Lower lobe of right lung (tissue), 2 donors: Measurements from ENCODE around the gene FAXC. TPM values are rescaled to one million over a fixed set of nuclear protein-coding genes. Genes with fewer than 3 reads are reported as not detected.

Experiments used
- ATAC-seq, 2 donors: fragments of 200-7000 bp; cut with Tn5 transposase; one replicate each; pipeline ENCODE4 v1.9.1; 2020 to 2022; ENCODE audit warnings: mild to moderate bottlenecking in 2 of 2, moderate library complexity in 2 of 2
- DNase-seq: peaks from one replicate; pipeline ENCODE4 v3.0.0-alpha.2; 2020
- H3K27ac ChIP-seq: fragments of 200-600 bp; one replicate; pipeline ENCODE4 v1.8.0; 2022
- H3K27me3 ChIP-seq: fragments of 200-600 bp; one replicate; pipeline ENCODE4 v1.8.0; 2022; ENCODE audit warnings: low read depth
- H3K36me3 ChIP-seq: fragments of 200-600 bp; one replicate; pipeline ENCODE4 v1.8.0; 2022; ENCODE audit warnings: mild to moderate bottlenecking
- H3K4me1 ChIP-seq: fragments of 200-600 bp; one replicate; pipeline ENCODE4 v1.8.0; 2022
- H3K4me3 ChIP-seq: fragments of 200-600 bp; one replicate; pipeline ENCODE4 v1.8.0; 2022; ENCODE audit warnings: mild to moderate bottlenecking
- H3K9me3 ChIP-seq: fragments of 200-600 bp; one replicate; pipeline ENCODE4 v1.8.0; 2022
- intact Hi-C: fragments of 100-400 bp; cut with DNase I; formaldehyde crosslinking; loops from one replicate; pipeline ENCODE4 v1.11.0; 2022
- total RNA-seq: library from RNA; stranded (reverse); fragmentation: NEBNext Ultra II Directional; extraction: Animal tissue kit (Norgen Biotek cat#: 25700); gene quantifications from one replicate; pipeline ENCODE4 v1.2.1, GENCODE V29; 2021
- TF ChIP-seq, protein P1 (sequence below): fragments of 200-600 bp; IDR thresholded peaks from one replicate; pipeline ENCODE4 v1.8.0; 2022; ENCODE audit warnings: antibody characterized with exemption, mild to moderate bottlenecking
- donor health status: DM: no; HTN: yes; CAD: no; lungs with severe emphysema.

Gene FAXC
- total RNA-seq, 1 donor from 2014 or later = 4.3 TPM

DNA sequence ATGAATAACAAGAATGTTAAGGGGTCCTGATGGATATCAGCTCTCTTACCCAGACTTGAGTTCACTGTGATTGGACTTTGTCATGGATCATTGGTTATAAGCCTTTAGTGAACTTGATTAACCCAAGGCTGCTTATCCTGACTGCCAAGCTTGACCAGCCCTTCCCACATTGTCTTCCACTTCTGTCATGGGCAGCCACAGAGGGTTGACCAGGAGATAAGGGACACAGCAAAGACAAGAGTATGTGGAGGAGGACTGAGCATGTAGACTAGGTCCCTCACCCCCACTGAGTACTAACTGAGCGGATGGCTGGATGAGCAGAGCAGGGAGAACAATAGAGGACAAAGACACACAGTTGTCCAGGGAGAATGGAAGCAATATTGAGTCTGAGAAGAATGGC lies 52.5 kb downstream of the FAXC start:
- intact Hi-C loops = no loop called here
- no peaks in the 10 kb centered on the region for H3K27me3 ChIP-seq
- no peaks in the 10 kb centered on the region for H3K36me3 ChIP-seq
- no peaks in the 10 kb centered on the region for H3K4me1 ChIP-seq
- H3K27ac ChIP-seq = no peak overlapping the region
- ATAC-seq (no peak), DNase-seq (no peak)
- TF ChIP-seq, protein P1, sequence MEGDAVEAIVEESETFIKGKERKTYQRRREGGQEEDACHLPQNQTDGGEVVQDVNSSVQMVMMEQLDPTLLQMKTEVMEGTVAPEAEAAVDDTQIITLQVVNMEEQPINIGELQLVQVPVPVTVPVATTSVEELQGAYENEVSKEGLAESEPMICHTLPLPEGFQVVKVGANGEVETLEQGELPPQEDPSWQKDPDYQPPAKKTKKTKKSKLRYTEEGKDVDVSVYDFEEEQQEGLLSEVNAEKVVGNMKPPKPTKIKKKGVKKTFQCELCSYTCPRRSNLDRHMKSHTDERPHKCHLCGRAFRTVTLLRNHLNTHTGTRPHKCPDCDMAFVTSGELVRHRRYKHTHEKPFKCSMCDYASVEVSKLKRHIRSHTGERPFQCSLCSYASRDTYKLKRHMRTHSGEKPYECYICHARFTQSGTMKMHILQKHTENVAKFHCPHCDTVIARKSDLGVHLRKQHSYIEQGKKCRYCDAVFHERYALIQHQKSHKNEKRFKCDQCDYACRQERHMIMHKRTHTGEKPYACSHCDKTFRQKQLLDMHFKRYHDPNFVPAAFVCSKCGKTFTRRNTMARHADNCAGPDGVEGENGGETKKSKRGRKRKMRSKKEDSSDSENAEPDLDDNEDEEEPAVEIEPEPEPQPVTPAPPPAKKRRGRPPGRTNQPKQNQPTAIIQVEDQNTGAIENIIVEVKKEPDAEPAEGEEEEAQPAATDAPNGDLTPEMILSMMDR = no peak
- no peak overlapping the region for H3K4me3 ChIP-seq
- H3K9me3 ChIP-seq = no peaks in the 10 kb centered on the region

DNA sequence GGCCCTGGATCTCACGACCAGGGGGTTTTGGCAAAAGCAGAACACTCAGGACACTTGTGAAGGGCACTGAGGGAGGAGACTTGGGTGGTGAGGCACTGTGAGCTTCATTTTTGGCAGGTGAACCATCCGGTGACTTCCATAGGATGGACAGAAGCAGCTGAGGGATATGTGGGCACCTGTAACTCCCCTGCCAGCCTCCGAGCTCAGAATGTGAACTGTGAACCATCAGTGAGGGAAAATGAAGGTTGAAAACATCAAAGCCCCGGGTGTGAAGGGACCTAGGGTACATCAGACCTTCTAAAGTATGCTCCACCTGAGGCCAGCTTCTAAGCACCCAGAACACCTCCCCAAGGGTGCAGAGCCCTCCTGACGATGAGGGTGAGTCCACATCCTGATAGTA lies 53.2 kb downstream of the FAXC start:
- DNase-seq (no peak), ATAC-seq (no peak)
- H3K4me1 ChIP-seq = no peaks in the 10 kb centered on the region
- H3K27me3 ChIP-seq = no peaks in the 10 kb centered on the region
- intact Hi-C loops = no loop called here
- H3K36me3 ChIP-seq = no peaks in the 10 kb centered on the region
- no peaks in the 10 kb centered on the region for H3K9me3 ChIP-seq
- H3K27ac ChIP-seq = no peak overlapping the region
- H3K4me3 ChIP-seq = no peak overlapping the region
- TF ChIP-seq, protein P1 = no peak

DNA sequence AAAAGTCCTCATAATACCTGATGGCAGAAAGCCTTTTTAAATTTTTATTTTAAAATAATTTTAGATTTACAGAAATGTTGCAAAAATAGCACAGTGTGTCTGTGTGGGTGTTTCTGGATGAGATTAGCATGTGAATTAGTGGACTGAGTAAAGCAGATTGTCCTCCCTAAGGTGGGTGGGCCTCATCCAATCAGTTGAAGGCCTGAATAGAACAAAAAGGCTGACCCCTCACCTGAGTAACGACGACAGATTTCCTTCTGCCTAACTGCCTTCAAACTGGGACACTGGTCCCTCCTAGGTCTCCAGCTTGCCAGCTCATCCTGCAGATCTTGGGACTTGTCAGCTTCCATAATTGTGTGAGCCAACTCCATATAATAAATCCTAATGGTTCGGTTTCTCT lies 54.2 kb downstream of the FAXC start:
- DNase-seq = no peak
- Histone ChIP-seq H3K4me3 (no peak overlapping the region), H3K9me3 (no peaks in the 10 kb centered on the region), H3K36me3 (no peaks in the 10 kb centered on the region), H3K27ac (no peak overlapping the region), H3K27me3 (no peaks in the 10 kb centered on the region), H3K4me1 (no peaks in the 10 kb centered on the region)
- intact Hi-C loops = no loop called here
- TF ChIP-seq, protein P1 = no peak
- ATAC-seq = no peak

DNA sequence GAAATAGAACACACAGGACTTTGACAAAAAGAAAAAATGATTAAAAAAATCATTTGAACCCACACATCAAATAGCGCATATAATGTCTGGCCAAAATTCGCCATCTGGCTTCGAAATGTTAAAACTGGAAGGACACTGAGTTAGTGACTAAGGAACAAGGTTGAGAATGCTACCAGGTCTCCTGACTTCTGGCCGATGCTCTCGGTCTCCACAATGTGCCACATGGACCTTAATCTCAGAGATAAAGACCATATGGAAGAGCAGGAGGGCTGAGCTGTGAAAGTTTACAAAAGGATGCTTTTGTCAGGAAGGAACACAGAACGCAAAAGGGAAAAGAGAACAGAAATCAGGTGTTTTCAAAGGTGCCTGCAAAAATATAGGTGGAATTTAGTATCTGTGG lies 54.7 kb downstream of the FAXC start:
- Histone ChIP-seq H3K27ac (no peak overlapping the region), H3K9me3 (no peaks in the 10 kb centered on the region), H3K4me1 (no peaks in the 10 kb centered on the region), H3K4me3 (no peak overlapping the region), H3K27me3 (no peaks in the 10 kb centered on the region), H3K36me3 (no peaks in the 10 kb centered on the region)
- DNase-seq (no peak), ATAC-seq (no peak)
- intact Hi-C loops = no loop called here
- TF ChIP-seq, protein P1 = no peak

DNA sequence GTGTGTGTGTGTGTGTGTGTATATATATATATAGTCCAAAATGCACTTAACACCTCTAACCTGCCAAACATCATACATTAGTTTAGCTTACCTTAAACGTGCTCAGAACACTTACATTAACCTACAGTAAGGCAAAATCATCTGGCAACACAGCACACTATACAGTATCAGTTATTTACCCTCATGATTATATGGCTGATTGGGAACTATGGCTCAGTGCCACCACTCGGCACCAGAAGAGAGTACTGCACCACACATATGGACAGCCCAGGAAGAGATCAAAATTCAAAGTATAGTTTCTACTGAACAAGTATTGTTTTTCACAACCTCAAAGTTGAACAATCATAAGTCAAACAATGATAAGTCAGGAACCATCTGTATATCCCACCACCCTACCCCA lies 59.8 kb downstream of the FAXC start:
- no peaks in the 10 kb centered on the region for H3K4me1 ChIP-seq
- no peak overlapping the region for H3K4me3 ChIP-seq
- H3K36me3 ChIP-seq = no peaks in the 10 kb centered on the region
- DNase-seq (no peak), ATAC-seq (no peak)
- intact Hi-C loops = no loop called here
- TF ChIP-seq, protein P1 = no peak
- H3K27ac ChIP-seq = no peak overlapping the region
- no peaks in the 10 kb centered on the region for H3K27me3 ChIP-seq
- no peaks in the 10 kb centered on the region for H3K9me3 ChIP-seq

DNA sequence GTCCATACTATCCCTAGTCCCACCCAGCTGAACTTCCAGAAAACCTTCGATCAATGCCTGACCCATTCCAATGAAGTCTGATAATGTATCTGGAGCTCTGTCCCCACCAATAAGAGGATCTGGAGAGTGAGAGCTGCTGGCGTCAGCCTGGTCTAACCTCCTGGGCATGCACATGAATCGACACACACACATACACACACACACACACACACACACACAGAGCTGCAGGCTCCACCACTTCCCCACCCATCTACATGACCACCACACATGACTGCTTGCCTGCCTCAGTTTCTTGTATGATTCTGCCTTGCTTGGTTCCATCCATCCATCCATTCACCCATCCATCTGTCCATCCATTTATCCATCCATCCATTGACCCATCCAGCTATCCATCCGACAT lies 60.8 kb downstream of the FAXC start:
- no peak for ATAC-seq
- no peak overlapping the region for H3K4me3 ChIP-seq
- intact Hi-C loops = no loop called here
- DNase-seq = no peak
- H3K27me3 ChIP-seq = no peaks in the 10 kb centered on the region
- H3K9me3 ChIP-seq = no peaks in the 10 kb centered on the region
- no peaks in the 10 kb centered on the region for H3K4me1 ChIP-seq
- no peaks in the 10 kb centered on the region for H3K36me3 ChIP-seq
- H3K27ac ChIP-seq = no peak overlapping the region
- TF ChIP-seq, protein P1 = no peak
